ENCODE data around the gene XRN2.

- TF ChIP-seq CTCF (conservative IDR thresholded peaks at IDR 0.05 in 1 of 2, IDR thresholded peaks at IDR 0.05 in 1 of 2; ENCODE audit: extremely low read depth in 1 of 2, insufficient read depth in 1 of 2, low read depth in 1 of 2, low read length in 2 of 2) (no peak), EZH2 (IDR thresholded peaks at IDR 0.05; ENCODE audit: borderline replicate concordance, low read length) (no peak)
Measured at GRCh38 chr20:21372016-21372415, 68.9 kb downstream of the XRN2 start.
